Vagina (tissue), 2 donors: ENCODE measurements around the gene ANGPTL8.

Source experiments
- CTCF ChIP-seq, 3 experiments: fragments of 450-650 bp in 2 of 3; fragments of 200-600 bp in 1 of 3; sonication (generic) in 1 of 3; IDR thresholded peaks; one replicate each; pipeline ENCODE4 v1.5.1; 2017 to 2019; ENCODE audit warnings: antibody characterized with exemption in 3 of 3, mild to moderate bottlenecking in 2 of 3, moderate library complexity in 2 of 3
- POLR2A ChIP-seq, 2 donors: fragments of 450-650 bp; IDR thresholded peaks; one replicate each; pipeline ENCODE4 v1.6.1; 2017; ENCODE audit warnings: antibody characterized with exemption in 2 of 2, mild to moderate bottlenecking in 2 of 2, moderate library complexity in 2 of 2
- POLR2AphosphoS5 ChIP-seq, 2 donors: sonication (generic); formaldehyde crosslinking; IDR thresholded peaks; one replicate each; pipeline ENCODE4 v1.9.0; 2017; ENCODE audit warnings: antibody characterized with exemption in 2 of 2, mild to moderate bottlenecking in 2 of 2, low read depth in 1 of 2; ENCODE audit not compliant: insufficient read depth in 1 of 2

DNA sequence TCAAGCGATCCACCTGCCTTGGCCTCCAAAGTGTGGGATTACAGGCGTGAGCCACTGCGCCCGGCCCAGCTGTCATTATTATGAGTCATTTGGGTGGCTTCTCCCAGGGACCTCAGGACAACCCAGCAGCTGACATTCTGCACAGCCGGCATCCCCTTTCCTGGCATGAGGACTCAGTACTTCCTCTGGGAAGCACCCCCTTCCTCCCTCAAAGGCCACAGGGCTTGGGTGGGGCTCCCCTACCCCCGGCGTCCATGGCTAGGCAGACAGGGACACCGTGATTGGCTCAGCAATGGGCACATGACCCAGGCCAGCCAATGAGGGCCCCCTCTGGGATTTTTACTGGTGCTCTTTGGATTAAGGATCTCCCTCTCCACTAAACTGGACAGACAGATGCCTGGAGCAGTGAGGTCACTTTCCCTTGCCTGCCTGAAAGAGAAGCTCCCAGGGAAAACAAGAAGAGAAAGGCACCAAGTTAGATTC, 48.1 kb upstream of the ANGPTL8 start:
- TF ChIP-seq CTCF (IDR thresholded peaks at IDR 0.05) (no peak), POLR2AphosphoS5 (IDR thresholded peaks at IDR 0.05; ENCODE audit: insufficient read depth in 1 of 2, low read depth in 1 of 2) (peak in 1 of 2 donors; percentile 77), POLR2A (IDR thresholded peaks at IDR 0.05) (no peak)
